ENCODE measurements around the gene ARHGEF28. TPM values are rescaled to one million over a fixed set of nuclear protein-coding genes. Genes with fewer than 3 reads are reported as not detected.

Gene ARHGEF28
- total RNA-seq, 1 donor from 2014 or later = 8.5 TPM

GRCh38 chr5:73948720-73949119, 322.7 kb downstream of the ARHGEF28 start:
- Histone ChIP-seq H3K9ac (ENCODE audit: low read length) (no peak overlapping the region), H3K79me2 (ENCODE audit: insufficient read depth, low read length) (no peaks in the 10 kb centered on the region), H3K27ac (ENCODE audit: low read depth, low read length) (no peak overlapping the region), H2AFZ (ENCODE audit: low read depth, low read length) (peak overlapping the region; percentile 5), H3K27me3 (ENCODE audit: insufficient read depth, low read length) (no peaks in the 10 kb centered on the region), H3K9me3 (ENCODE audit: insufficient read depth, low read depth, low read length) (no peaks in the 10 kb centered on the region), H3K4me3 (ENCODE audit: insufficient read depth, low read depth, low read length) (no peak overlapping the region), H3K4me2 (ENCODE audit: low read length) (peak overlapping the region; percentile 18), H3K36me3 (ENCODE audit: insufficient read depth, low read length) (no peaks in the 10 kb centered on the region), H4K20me1 (ENCODE audit: insufficient read depth, low read length) (no peaks in the 10 kb centered on the region), H3K4me1 (ENCODE audit: insufficient read depth, low read length) (peaks cover 21% of the 10 kb centered on the region)
- peaks cover 5% of the 10 kb centered on the region for H3K9me3 Mint-ChIP-seq (ENCODE audit: unreplicated experiment)
- no peaks in the 10 kb centered on the region for H3K27me3 Mint-ChIP-seq (ENCODE audit: low read depth, unreplicated experiment)
- H3K4me1 Mint-ChIP-seq (ENCODE audit: low read depth, unreplicated experiment) = peaks cover 30% of the 10 kb centered on the region
- H3K27ac Mint-ChIP-seq (ENCODE audit: unreplicated experiment) = peak overlapping the region; percentile 60
- H3K36me3 Mint-ChIP-seq (ENCODE audit: low read depth, unreplicated experiment) = peaks cover 2% of the 10 kb centered on the region
- FAIRE-seq (no peak), DNase-seq (ENCODE audit: low read depth) (peak; percentile 61)
- TF ChIP-seq CTCF (IDR thresholded peaks at IDR 0.05; ENCODE audit: insufficient read depth, low read depth, low read length) = no peak
- TF ChIP-seq EZH2 (IDR thresholded peaks at IDR 0.05; ENCODE audit: insufficient read depth, low read length) = no peak
- no peak overlapping the region for H3K4me3 Mint-ChIP-seq (ENCODE audit: unreplicated experiment)

- Histone ChIP-seq H3K9me3 (ENCODE audit: insufficient read depth, low read depth, low read length) (no peaks in the 10 kb centered on the region), H4K20me1 (ENCODE audit: insufficient read depth, low read length) (no peaks in the 10 kb centered on the region), H3K4me2 (ENCODE audit: low read length) (peak overlapping the region; percentile 4), H3K79me2 (ENCODE audit: insufficient read depth, low read length) (no peaks in the 10 kb centered on the region), H3K36me3 (ENCODE audit: insufficient read depth, low read length) (no peaks in the 10 kb centered on the region), H2AFZ (ENCODE audit: low read depth, low read length) (no peak overlapping the region), H3K27ac (ENCODE audit: low read depth, low read length) (no peak overlapping the region), H3K9ac (ENCODE audit: low read length) (no peak overlapping the region), H3K27me3 (ENCODE audit: insufficient read depth, low read length) (no peaks in the 10 kb centered on the region), H3K4me3 (ENCODE audit: insufficient read depth, low read depth, low read length) (no peak overlapping the region), H3K4me1 (ENCODE audit: insufficient read depth, low read length) (peaks cover 21% of the 10 kb centered on the region)
- Mint-ChIP-seq H3K27me3 (ENCODE audit: low read depth, unreplicated experiment) (no peaks in the 10 kb centered on the region), H3K4me3 (ENCODE audit: unreplicated experiment) (peak overlapping the region; percentile 65), H3K27ac (ENCODE audit: unreplicated experiment) (peak overlapping the region; percentile 95), H3K9me3 (ENCODE audit: unreplicated experiment) (peaks cover 5% of the 10 kb centered on the region), H3K4me1 (ENCODE audit: low read depth, unreplicated experiment) (peaks cover 33% of the 10 kb centered on the region), H3K36me3 (ENCODE audit: low read depth, unreplicated experiment) (peaks cover 2% of the 10 kb centered on the region)
- FAIRE-seq (peak; percentile 52), DNase-seq (ENCODE audit: low read depth) (peak; percentile 46)
- TF ChIP-seq CTCF (IDR thresholded peaks at IDR 0.05; ENCODE audit: insufficient read depth, low read depth, low read length) (no peak), EZH2 (IDR thresholded peaks at IDR 0.05; ENCODE audit: insufficient read depth, low read length) (no peak)
These were observed 324.5 kb downstream of the ARHGEF28 start for GRCh38 chr5:73950441-73950873.

- DNase-seq (ENCODE audit: low read depth) (no peak), FAIRE-seq (no peak)
- H4K20me1 ChIP-seq (ENCODE audit: insufficient read depth, low read length) = no peaks in the 10 kb centered on the region
- no peak overlapping the region for H2AFZ ChIP-seq (ENCODE audit: low read depth, low read length)
- no peaks in the 10 kb centered on the region for H3K36me3 ChIP-seq (ENCODE audit: insufficient read depth, low read length)
- TF ChIP-seq EZH2 (IDR thresholded peaks at IDR 0.05; ENCODE audit: insufficient read depth, low read length) (no peak), CTCF (IDR thresholded peaks at IDR 0.05; ENCODE audit: insufficient read depth, low read depth, low read length) (no peak)
- Mint-ChIP-seq H3K27ac (ENCODE audit: unreplicated experiment) (peak overlapping the region; percentile 95), H3K9me3 (ENCODE audit: unreplicated experiment) (peaks cover 3% of the 10 kb centered on the region), H3K4me3 (ENCODE audit: unreplicated experiment) (no peak overlapping the region), H3K27me3 (ENCODE audit: low read depth, unreplicated experiment) (no peaks in the 10 kb centered on the region), H3K4me1 (ENCODE audit: low read depth, unreplicated experiment) (peaks cover 34% of the 10 kb centered on the region), H3K36me3 (ENCODE audit: low read depth, unreplicated experiment) (peaks cover 2% of the 10 kb centered on the region)
- no peaks in the 10 kb centered on the region for H3K27me3 ChIP-seq (ENCODE audit: insufficient read depth, low read length)
- peaks cover 21% of the 10 kb centered on the region for H3K4me1 ChIP-seq (ENCODE audit: insufficient read depth, low read length)
- H3K9me3 ChIP-seq (ENCODE audit: insufficient read depth, low read depth, low read length) = no peaks in the 10 kb centered on the region
- no peak overlapping the region for H3K27ac ChIP-seq (ENCODE audit: low read depth, low read length)
- H3K4me3 ChIP-seq (ENCODE audit: insufficient read depth, low read depth, low read length) = no peak overlapping the region
- H3K79me2 ChIP-seq (ENCODE audit: insufficient read depth, low read length) = no peaks in the 10 kb centered on the region
- H3K4me2 ChIP-seq (ENCODE audit: low read length) = no peak overlapping the region
- no peak overlapping the region for H3K9ac ChIP-seq (ENCODE audit: low read length)
These were observed 325.0 kb downstream of the ARHGEF28 start for GRCh38 chr5:73950912-73951430.
